Tibial artery (tissue), 4 donors: Measurements from ENCODE around the gene UBE2H.
A peak's percentile ranks its signal among the peaks of the same experiment; 100 is the strongest.
"Not testable (repeated sequence)": the region's sequence is repeated elsewhere in the genome, so short reads cannot be mapped to it uniquely, and the experiment has no call there.

Experiments
- DNase-seq, 2 donors: peaks; one replicate each; pipeline ENCODE4 v3.0.0-alpha.2; 2019
- H3K27ac ChIP-seq, 2 donors: fragments of 200-600 bp; sonication (generic) in 1 of 2; 1 replicate in 1 of 2; 2 replicates in 1 of 2; pipeline ENCODE4 v1.5.1; 2018 to 2019; ENCODE audit warnings: mild to moderate bottlenecking in 1 of 2
- H3K27me3 ChIP-seq, 2 donors: fragments of 200-600 bp; sonication (generic) in 1 of 2; one replicate each; pipeline versions ENCODE4 v1.5.1 to v1.6.0; 2016 to 2019
- H3K36me3 ChIP-seq, 3 donors: fragments of 200-600 bp; sonication (generic) in 2 of 3; one replicate each; pipeline ENCODE4 v1.5.1; 2016 to 2019; ENCODE audit warnings: mild to moderate bottlenecking in 2 of 3
- H3K4me1 ChIP-seq, 4 donors: fragments of 200-600 bp; sonication (generic) in 2 of 4; 1 replicate in 3 of 4; 2 replicates in 1 of 4; pipeline ENCODE4 v1.5.1; 2016 to 2019
- H3K4me3 ChIP-seq, 2 donors: fragments of 200-600 bp; sonication (generic) in 1 of 2; 1 replicate in 1 of 2; 2 replicates in 1 of 2; pipeline ENCODE4 v1.5.1; 2018 to 2019; ENCODE audit warnings: mild to moderate bottlenecking in 2 of 2
- H3K9me3 ChIP-seq, 3 donors: fragments of 200-600 bp; sonication (generic) in 1 of 3; one replicate each; pipeline ENCODE4 v1.5.1; 2016 to 2019
- CTCF ChIP-seq, 2 experiments: fragments of 200-600 bp in 1 of 2; fragments of 450-650 bp in 1 of 2; IDR thresholded peaks; one replicate each; pipeline ENCODE4 v1.5.1; 2017 to 2019; ENCODE audit warnings: antibody characterized with exemption in 2 of 2, mild to moderate bottlenecking in 1 of 2, moderate library complexity in 1 of 2
- intact Hi-C: fragments of 100-400 bp; cut with DNase I; formaldehyde crosslinking; loops from one replicate; pipeline ENCODE4 v1.15.0; 2023; ENCODE audit warnings: low total_unique reads

UBE2H gene

GRCh38 chr7:129968592-129969383, 16.0 kb upstream of the UBE2H start:
- Histone ChIP-seq H3K27me3 (no peaks in the 10 kb centered on the region), H3K9me3 (no peaks in the 10 kb centered on the region), H3K36me3 (no peaks in the 10 kb centered on the region), H3K4me3 (no peak overlapping the region), H3K4me1 (peaks cover 0 to 10% (median 3%) of the 10 kb centered on the region in 4 donors), H3K27ac (no peak overlapping the region)
- intact Hi-C loops: no loop called here
- no peak for DNase-seq
- no peak for TF ChIP-seq CTCF (IDR thresholded peaks at IDR 0.05)

GRCh38 chr7:129960204-129960475, 7.4 kb upstream of the UBE2H start:
- H3K27me3 ChIP-seq, DNase-seq, H3K4me1 ChIP-seq, H3K36me3 ChIP-seq, H3K4me3 ChIP-seq, H3K27ac ChIP-seq, H3K9me3 ChIP-seq, intact Hi-C loops: not testable (repeated sequence)

- DNase-seq: no peak
- Histone ChIP-seq H3K27ac (no peak overlapping the region), H3K27me3 (no peaks in the 10 kb centered on the region), H3K4me3 (no peak overlapping the region), H3K4me1 (no peaks in the 10 kb centered on the region), H3K9me3 (no peaks in the 10 kb centered on the region), H3K36me3 (no peaks in the 10 kb centered on the region)
- intact Hi-C loops: no loop called here
- no peak for TF ChIP-seq CTCF (IDR thresholded peaks at IDR 0.05)
Measured at GRCh38 chr7:129959471-129960203, 6.9 kb upstream of the UBE2H start.

- no peak for DNase-seq
- no peak for TF ChIP-seq CTCF (IDR thresholded peaks at IDR 0.05)
- Histone ChIP-seq H3K4me1 (no peaks in the 10 kb centered on the region), H3K9me3 (no peaks in the 10 kb centered on the region), H3K27ac (no peak overlapping the region), H3K27me3 (no peaks in the 10 kb centered on the region), H3K36me3 (no peaks in the 10 kb centered on the region), H3K4me3 (no peak overlapping the region)
- intact Hi-C loops: no loop called here
Measured at GRCh38 chr7:129958643-129959470, 6.1 kb upstream of the UBE2H start.

GRCh38 chr7:129955993-129956543, 3.3 kb upstream of the UBE2H start:
- Histone ChIP-seq H3K4me1 (no peaks in the 10 kb centered on the region), H3K4me3 (no peak overlapping the region), H3K36me3 (no peaks in the 10 kb centered on the region), H3K27me3 (no peaks in the 10 kb centered on the region), H3K27ac (no peak overlapping the region), H3K9me3 (no peaks in the 10 kb centered on the region)
- peak in 1 of 2 donors; percentile 4 for DNase-seq
- intact Hi-C loops: no loop called here
- no peak for TF ChIP-seq CTCF (IDR thresholded peaks at IDR 0.05)
